ENCODE results near the gene LZTFL1.

The LZTFL1 gene

DNA sequence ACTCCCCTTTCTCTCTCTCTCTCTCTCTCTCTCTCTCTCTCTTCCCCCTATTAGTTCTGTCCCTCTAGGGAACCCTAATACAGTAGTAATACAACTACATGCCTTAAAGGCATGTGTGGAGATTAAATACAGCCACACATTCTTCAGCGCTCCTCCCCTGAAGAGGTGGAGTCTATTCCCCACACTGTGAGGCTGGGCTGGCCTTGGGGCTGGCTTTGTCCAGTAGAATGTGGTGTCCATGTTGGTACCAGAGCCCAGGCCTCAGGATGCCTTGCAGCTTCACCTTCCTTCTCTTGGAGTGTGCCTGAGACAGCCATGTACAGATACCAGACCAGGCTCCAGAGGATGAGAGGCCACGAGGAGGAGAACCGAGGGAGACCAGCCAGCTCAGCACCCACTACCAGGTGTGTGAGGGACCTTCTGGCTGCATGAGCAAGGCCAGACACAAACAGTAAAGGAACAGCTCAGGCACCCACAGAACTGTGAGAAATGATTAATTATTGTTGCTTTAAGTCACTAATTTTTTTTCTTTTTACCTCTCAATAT lies 56.2 kb downstream of the LZTFL1 start:
- DNase-seq, result peak; percentile 47

DNA sequence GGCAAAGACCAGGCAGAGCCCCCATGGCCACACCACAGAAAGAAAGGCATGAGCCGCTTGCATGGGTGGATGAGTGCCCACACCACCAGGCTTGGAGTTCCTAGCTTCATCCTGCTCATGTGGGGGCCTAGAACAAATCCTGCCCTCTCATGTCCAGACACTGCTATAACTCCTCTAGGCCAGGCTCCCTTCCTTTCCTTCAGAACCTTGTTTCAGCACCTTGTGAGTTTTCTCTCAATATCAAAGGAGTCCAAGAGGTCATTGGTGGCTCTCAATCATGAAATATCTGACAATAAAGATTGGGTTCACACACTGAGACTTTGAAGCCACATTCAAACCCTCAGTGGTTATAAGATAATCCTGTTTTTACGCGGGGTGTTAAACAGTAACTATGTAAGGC lies 58.3 kb downstream of the LZTFL1 start:
- peak; percentile 33 for DNase-seq

DNA sequence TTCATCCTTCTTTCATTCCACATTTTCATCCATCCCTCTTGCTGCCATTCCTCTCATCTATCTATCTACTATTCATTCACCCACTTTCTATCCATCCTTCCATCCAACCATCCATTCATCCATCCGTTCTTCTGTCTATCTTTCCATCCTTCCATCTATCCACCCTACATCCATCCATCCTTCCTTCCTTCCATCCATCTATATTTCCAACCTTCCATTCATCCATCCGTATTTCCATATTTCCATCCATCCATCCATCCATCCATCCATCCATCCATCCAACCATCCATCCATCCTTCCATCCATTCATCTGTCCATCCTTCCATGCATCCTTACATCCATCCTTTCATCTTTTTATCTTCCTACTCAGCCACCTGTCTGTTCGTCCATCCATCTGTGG lies 59.5 kb downstream of the LZTFL1 start:
- no peak for DNase-seq

DNA sequence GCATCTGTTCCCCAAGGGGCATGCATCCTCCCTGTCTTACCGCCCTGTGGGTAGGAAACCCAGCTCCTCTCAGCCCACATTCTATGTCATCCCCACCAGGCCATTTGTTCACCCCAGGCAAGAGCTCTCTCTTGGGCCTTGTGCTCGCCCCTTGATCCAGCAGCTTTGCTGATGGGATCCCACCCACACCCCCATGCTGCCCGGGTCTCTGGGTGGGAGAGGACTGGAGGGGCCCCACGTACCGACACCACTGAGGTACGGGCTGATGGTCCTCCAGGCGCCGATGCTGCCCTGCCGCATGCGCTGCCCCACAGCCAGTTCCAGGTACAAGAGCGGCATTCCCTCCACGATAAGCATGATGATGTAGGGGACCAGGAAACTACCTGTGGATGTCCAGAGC lies 60.1 kb downstream of the LZTFL1 start:
- DNase-seq, result peak; percentile 52

DNA sequence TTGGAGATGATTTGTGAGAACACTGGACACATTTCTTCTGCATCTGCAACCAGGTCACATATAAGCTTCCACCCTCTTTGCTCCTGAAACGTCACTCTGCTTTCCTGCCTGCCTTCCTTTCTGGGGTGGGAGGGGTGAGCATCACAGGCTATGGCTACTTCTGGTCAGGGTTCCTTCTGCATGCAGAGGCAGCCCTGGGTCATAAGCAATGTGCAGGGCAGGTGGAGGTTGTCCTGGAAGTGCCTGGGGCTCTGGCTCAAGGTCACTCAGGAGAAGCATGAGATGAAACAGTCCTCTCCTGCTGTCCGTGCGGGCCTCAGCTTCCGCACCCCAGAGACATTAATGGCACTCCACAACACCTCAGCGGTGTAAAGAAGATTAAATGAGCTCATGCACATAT lies 60.6 kb downstream of the LZTFL1 start:
- peak; percentile 46 for DNase-seq

DNA sequence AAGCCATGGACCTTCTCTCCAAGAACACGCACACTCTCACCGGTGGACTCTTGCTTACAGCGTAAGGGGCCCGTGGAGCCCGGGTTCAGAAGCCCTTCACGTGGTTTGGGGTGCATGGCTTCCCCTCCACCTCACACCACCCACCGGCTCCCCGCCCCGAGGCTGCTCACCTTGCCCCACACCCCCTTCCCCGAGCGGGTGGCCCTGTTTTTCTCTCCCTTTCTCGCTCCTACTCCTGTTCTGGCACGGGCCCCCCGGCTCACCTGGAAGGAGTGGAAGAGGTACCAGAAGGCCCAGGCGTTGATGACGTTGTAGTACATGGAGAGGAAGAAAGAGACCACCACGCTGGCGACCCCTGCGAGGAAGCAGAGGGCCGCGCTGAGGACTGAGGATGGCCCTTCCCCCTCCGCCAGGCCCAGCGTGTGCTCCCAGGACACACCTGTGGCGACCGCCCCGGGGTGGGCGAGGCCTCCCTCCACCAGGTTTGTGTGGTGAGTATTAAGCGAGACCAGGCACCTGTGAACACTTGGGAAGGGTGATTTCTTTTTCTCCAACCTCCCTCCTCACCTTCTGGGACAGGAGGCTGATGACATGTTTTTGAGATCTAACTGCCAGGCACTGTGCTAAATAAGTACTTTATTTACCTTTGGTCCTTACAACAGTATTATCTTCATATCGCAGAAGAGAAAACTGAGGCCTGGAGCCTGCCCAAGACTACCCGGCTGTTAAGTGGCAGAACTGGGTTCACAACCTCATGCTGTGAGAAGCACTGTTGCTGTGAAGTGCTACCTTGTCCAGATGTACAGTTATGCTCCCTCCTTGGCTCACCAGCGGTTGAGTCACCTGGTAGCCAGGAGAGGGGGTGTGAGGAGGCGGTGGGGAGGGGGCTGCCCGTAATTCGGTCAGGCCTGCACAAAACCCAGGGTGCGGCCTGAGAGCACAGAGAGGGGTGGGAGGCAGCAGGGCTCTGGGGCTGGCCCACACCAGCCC lies 61.9 kb downstream of the LZTFL1 start:
- peak; percentile 53 for DNase-seq

DNA sequence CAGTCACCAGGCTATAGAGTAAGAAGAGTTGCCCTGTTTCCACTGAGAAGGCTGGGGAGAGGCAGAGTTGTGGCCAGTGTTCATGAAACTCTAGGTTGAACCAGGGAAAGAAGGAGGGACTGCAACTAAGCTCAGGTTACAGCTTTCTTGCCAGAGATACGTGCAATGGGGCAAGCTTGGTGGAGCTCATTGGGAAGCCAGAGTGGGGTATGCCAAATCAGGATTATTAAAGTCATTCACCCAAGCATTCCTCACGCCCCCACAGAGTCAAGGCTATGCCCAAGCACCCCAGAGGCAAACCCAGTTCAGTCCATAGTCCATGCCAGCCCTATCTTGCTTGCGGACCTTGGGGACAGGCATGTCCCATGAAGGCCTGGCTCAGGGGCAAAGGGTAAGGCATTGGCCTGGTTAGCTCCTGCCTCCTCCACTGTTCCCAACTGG lies 63.1 kb downstream of the LZTFL1 start:
- DNase-seq, result peak; percentile 42

DNA sequence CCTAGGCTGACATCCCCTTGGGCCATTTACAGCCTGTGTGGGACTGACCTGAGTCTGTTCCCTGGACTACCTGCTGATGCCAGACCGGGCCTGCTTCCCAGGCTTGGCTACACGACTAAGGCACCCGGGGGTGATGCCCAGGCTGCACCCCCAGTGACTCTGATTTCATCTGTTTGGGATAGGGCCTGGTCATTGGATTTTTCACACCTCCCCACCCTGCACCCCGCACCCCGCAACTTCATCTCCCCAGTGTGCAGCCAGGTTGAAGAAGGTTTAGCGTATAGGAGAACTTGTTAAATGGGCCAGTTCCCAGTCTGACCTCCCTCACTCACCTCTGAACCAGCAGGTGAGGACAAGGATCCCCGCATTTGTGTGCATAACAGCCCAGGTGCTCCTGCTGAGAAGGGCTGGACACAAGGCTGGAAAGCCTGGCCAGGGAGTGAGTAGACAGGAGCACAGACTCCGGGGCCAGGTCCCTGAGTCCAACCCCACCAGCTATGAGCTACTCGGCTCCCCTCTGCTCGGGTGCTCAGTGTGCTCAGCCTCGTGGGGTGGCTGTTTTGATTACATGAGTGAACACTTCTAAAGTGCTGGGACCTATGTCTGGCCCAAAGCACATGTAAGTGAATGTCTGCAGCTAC lies 64.1 kb downstream of the LZTFL1 start:
- DNase-seq, result peak; percentile 49

DNA sequence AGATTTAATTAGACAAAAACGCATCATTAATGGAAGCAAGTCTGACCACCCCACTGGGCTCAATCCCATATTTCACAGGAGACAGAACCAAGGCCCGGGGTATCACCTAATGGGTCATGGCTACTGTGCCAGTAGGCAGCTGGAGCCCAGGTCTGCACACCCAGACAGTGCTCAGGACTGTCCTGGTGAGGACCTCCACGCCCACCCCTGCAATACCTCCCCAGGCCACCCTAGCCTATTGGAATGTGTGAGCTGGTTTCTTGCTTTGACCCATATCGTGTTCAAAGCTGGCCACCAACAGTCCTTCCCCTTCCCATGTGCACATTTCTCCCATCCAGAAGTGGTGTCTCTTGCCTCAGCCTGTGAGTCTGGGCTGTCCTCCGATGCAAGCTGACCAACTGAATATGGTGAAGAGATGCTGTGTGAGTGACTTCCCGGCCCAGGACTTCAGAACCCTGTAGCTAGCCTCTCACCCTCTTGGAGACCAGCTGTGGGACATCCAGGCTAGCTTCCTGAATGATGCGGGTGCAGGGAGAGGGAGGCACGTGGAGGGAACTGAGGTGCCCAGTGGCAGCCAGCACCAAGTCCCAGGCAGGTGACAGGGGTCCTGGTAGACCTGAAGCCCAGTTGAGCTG lies 64.7 kb downstream of the LZTFL1 start:
- peak; percentile 51 for DNase-seq

DNA sequence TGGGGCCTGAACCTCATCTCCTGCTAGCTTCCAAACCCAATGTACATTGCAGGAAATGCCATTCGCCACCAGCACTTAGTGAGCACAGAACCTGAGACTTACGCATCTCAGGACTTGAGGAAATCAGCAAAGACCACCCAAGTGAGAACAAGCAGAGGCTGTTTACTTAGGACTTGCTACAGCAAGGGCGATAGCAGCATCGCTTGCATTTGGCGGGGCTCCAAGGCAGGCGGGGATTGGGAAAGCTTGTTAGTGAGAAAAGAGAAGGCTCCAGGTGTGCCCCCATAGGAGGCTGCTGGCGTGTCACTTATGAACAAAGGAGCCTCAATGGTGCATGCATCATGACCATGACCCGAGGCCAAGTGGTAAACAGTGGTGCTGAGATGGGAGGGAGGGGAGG lies 65.3 kb downstream of the LZTFL1 start:
- DNase-seq, result peak; percentile 52

DNA sequence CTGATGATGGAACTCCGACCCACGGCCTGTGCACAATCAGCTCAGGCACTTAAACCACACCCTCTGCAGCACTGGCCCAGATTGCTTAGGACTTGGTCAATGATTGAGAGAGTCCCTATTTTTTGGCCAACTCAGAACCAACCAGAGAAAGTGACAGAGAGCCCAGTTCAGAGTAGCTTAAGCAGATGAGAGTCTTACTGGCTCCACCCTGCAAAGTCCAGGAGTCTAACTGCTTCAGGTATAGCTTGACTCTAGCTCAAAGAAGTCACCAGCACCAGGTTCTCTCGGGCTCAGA lies 65.7 kb downstream of the LZTFL1 start:
- no peak for DNase-seq

DNA sequence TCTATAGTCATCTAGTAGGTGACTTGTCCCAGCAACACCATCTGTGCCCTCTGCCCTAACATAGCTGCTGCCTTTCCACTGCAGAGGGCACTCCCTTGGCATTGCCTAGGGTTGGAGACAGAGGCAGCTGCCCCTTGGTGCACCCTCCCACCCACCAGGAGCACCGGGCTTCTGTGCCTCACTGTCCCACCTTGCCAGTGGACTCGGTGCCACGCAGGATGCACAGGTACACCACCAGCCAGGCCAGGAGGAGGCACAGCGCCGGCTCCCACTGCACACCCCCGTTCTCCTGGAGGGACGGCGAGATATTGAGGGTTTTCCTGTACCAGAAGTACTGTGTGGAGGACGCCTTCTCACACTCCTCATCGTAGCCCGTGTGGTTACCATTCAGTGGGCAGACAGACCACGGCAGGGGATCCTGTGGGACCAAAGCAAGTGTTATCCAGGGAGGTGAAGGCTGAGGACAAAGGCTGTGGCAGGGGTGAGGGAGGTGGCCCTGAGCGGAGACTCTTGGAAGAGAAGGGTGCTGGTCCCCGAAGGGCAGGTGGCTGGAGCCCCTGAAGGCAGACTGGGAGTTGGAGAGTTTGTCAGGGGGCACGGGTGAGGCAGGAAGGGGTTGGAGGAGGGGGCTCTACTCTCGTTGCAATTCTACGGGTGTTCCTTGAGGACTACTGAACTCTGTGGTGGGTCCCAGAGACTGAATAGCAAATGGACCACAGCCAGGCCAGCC lies 66.2 kb downstream of the LZTFL1 start:
- DNase-seq, result peak; percentile 53

DNA sequence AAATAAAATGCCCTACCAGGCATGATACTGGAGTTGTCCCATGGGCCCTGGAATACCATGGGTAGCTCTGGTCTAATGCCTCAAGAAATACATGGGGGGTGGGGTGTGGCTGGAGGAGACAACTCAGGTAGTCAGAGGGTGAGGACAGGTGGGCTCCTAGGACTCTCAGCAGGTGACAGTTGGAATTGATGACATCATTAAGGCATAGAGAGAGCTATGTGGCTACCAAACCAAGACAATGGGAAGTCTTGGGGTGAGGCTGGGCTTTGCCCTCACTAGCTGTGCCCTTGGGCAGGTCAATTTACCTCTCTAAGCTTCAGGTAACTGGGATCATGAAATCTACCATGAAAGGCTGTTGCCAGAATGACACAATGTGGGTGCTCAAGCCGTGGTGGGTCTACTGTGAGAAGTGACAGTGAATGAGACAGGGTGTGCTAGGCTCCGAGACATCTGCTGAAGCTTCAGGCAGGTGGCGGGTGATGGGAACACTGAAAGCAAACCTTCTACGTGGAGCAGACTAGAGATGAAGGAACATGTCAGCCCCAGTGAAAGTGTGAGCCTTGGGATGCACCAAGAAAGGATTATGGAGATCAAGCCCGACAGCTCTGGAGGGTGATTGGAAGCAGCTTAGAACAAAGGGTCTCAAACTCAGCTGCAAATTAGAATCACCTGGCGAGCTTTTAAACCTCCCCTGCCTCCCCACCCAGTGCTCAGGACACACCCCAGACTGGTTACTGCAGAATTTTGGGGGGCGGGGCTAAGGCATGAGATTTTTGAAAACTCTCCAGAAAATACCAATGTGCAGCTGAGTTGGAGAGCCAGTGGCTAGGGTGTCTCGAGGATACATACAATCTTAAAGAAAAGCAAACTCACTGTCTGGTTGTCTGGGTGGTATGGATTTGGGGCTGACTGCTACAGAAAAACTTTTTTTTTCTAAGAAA lies 67.1 kb downstream of the LZTFL1 start:
- DNase-seq, result peak; percentile 53

DNA sequence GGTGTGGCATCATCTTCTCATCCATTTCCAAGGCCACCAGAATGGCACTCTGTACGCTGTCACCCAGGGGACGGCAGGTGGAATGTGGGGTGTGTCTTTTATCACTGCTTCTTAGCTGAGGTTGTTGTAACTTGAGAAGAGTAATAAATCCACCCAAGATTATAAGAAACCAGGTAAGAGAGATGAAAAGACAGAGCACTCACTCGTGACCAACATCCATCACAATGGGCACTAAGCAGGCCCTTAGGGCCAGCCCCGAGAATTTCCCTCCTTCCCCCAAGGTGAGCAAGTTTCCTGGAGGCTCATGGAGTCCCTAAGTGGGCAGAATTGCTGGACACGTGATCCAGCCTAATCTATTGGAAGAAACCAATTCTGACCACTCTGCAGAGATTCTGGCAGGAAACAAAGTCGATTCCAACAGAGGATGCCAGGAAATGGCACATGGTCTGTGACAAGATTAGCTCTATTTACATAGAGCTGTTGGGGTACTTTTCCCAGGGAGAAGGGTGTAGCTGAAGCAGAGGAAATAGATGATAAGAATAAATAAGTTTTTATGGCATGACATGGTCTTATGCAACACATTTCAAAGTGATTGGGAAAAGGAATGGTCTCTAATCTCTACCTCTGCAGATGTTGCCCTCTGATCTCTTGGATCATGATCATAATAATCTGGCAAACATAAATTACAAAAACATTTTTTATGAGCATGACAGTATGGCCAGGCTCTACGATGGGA lies 68.0 kb downstream of the LZTFL1 start:
- DNase-seq, result peak; percentile 21
